ENCODE measurements around the gene BAHD1.

Gene BAHD1

DNA sequence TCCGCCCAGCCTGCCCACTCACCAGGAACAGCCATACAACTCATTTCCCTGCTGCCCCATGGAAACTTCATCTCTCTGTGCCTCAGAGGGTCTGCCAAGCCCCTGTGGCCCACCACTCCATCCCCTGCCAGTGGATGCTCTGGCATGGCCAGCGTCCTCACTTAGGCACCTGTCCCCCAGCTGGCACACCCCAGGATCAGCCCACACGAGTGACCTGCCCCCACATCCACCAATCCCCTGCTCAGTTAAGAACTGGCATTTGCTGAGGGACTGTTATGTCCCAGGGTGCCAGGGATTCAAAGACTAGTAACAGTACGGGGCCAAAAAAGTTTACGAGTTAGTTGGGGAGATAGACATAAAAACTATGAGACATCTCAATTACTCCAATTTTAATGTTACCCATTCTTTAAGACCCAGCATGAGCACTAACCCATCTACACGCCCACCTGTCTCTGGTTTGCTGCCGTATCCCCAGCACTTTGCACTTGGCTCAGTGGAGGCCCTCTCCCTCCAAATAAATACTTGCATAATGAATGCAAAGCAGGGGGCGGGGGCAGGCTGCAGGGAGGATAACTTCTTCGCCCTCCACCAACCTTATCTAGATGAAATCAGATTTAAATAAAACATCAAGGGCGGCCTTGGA lies 11.6 kb upstream of the BAHD1 start:
- Histone ChIP-seq H3K4me3 (ENCODE audit: low read length in 2 of 2) (no peak overlapping the region), H3K18ac (ENCODE audit: low read length) (no peak overlapping the region), H3K9ac (ENCODE audit: low read depth, low read length, poor library complexity) (no peak overlapping the region), H2AK5ac (ENCODE audit: low read depth, low read length) (peak overlapping the region; percentile 5), H3K4ac (ENCODE audit: low read length) (no peak overlapping the region), H2AFZ (ENCODE audit: low read length) (no peak overlapping the region), H3K36me3 (replicated peaks in 1 of 2; ENCODE audit: control insufficient read depth in 2 of 2, insufficient read depth in 2 of 2, low read length in 2 of 2) (peaks cover 0 to 2% of the 10 kb centered on the region in 2 donors), H3K4me2 (ENCODE audit: insufficient read depth, low read length, poor library complexity, severe bottlenecking) (no peak overlapping the region), H3K27me3 (ENCODE audit: control insufficient read depth in 3 of 3, insufficient read depth in 3 of 3, low read depth in 1 of 3, low read length in 3 of 3) (peaks cover 0 to 7% (median 4%) of the 10 kb centered on the region in 3 experiments), H2BK120ac (ENCODE audit: low read depth, low read length) (no peak overlapping the region), H3K4me1 (ENCODE audit: control insufficient read depth in 2 of 2, insufficient read depth in 1 of 2, low read depth in 1 of 2, low read length in 2 of 2) (peaks cover 0 to 2% of the 10 kb centered on the region in 2 donors), H2BK15ac (ENCODE audit: low read length) (no peak overlapping the region), H4K91ac (ENCODE audit: low read depth, low read length, poor library complexity) (no peak overlapping the region), H2BK5ac (ENCODE audit: low read length) (no peak overlapping the region), H2BK12ac (ENCODE audit: low read length) (no peak overlapping the region), H3K23ac (ENCODE audit: low read depth, low read length, poor library complexity) (peak overlapping the region; percentile 1), H3K9me3 (replicated peaks in 1 of 2; ENCODE audit: control insufficient read depth in 2 of 2, insufficient read depth in 1 of 2, low read depth in 1 of 2, low read length in 2 of 2) (no peaks in the 10 kb centered on the region), H3K14ac (ENCODE audit: low read length) (no peak overlapping the region), H3K79me1 (ENCODE audit: low read depth, low read length) (no peaks in the 10 kb centered on the region), H3K27ac (replicated peaks; ENCODE audit: low read length) (no peak overlapping the region), H4K8ac (ENCODE audit: low read depth, low read length) (no peak overlapping the region)
- no CpG with 5 or more reads among the region's 10 CpGs for WGBS, 2 donors (ENCODE audit: extremely low coverage in 2 of 2, insufficient read length in 2 of 2, insufficient replicate concordance in 1 of 2)
- no peak for DNase-seq (ENCODE audit: low spot score)

DNA sequence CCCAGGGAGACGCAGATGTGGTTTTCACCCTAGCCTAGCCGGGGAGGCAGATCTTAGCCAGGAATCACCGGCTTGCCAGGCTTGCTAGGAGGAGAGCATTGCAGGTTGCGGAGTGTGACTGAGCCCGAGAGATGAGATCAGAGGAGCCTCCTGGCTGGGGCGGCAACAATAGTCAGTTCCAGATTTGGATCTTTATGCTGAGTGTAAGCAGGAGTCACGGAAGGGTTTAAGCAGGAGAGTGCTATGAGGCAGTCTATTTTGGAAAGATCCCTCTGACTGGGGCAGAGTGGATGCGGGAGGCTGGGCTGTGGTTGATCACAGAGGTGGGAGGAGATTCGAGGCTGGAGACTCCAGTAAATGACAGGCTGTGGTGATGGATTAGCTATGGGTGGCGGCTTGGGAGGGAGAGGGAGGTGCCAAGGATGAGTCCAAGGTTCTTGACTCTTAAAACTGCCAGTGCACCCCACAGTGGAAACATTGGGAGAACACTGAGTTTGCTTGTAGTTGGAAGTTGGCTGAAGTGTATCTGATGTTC lies 10.4 kb upstream of the BAHD1 start:
- H2BK15ac ChIP-seq (ENCODE audit: low read length) = no peak overlapping the region
- DNase-seq (ENCODE audit: low spot score) = no peak

GRCh38 chr15:40435023-40435709 lies 5.6 kb upstream of the BAHD1 start:
- H3K79me1 ChIP-seq (ENCODE audit: low read depth, low read length) = no peaks in the 10 kb centered on the region
- peak overlapping the region; percentile 22 for H4K91ac ChIP-seq (ENCODE audit: low read depth, low read length, poor library complexity)
- DNase-seq (ENCODE audit: low spot score) = no peak
- WGBS, 2 donors (ENCODE audit: extremely low coverage in 2 of 2, insufficient read length in 2 of 2, insufficient replicate concordance in 1 of 2) = no CpG with 5 or more reads among the region's 20 CpGs
- no peak overlapping the region for H2BK5ac ChIP-seq (ENCODE audit: low read length)
- H3K9me3 ChIP-seq (replicated peaks in 1 of 2; ENCODE audit: control insufficient read depth in 2 of 2, insufficient read depth in 1 of 2, low read depth in 1 of 2, low read length in 2 of 2) = no peaks in the 10 kb centered on the region
- no peak overlapping the region for H2BK120ac ChIP-seq (ENCODE audit: low read depth, low read length)
- no peak overlapping the region for H3K18ac ChIP-seq (ENCODE audit: low read length)
- H3K4me3 ChIP-seq (ENCODE audit: low read length in 2 of 2) = no peak overlapping the region
- H2BK12ac ChIP-seq (ENCODE audit: low read length) = no peak overlapping the region
- no peaks in the 10 kb centered on the region for H3K36me3 ChIP-seq (replicated peaks in 1 of 2; ENCODE audit: control insufficient read depth in 2 of 2, insufficient read depth in 2 of 2, low read length in 2 of 2)
- H3K27me3 ChIP-seq (ENCODE audit: control insufficient read depth in 3 of 3, insufficient read depth in 3 of 3, low read depth in 1 of 3, low read length in 3 of 3) = peaks cover 3 to 66% (median 53%) of the 10 kb centered on the region in 3 experiments
- peak overlapping the region; percentile 94 for H2AFZ ChIP-seq (ENCODE audit: low read length)
- peak overlapping the region; percentile 0 for H2BK15ac ChIP-seq (ENCODE audit: low read length)
- peak overlapping the region; percentile 0 for H3K9ac ChIP-seq (ENCODE audit: low read depth, low read length, poor library complexity)
- no peak overlapping the region for H3K4ac ChIP-seq (ENCODE audit: low read length)
- no peak overlapping the region for H2AK5ac ChIP-seq (ENCODE audit: low read depth, low read length)
- H3K4me2 ChIP-seq (ENCODE audit: insufficient read depth, low read length, poor library complexity, severe bottlenecking) = peak overlapping the region; percentile 95
- no peak overlapping the region for H3K23ac ChIP-seq (ENCODE audit: low read depth, low read length, poor library complexity)
- H3K4me1 ChIP-seq (ENCODE audit: control insufficient read depth in 2 of 2, insufficient read depth in 1 of 2, low read depth in 1 of 2, low read length in 2 of 2) = peaks cover 31 to 39% of the 10 kb centered on the region in 2 donors
- no peak overlapping the region for H3K27ac ChIP-seq (replicated peaks; ENCODE audit: low read length)
- H4K8ac ChIP-seq (ENCODE audit: low read depth, low read length) = no peak overlapping the region
- H3K14ac ChIP-seq (ENCODE audit: low read length) = no peak overlapping the region

More for the DNA sequence above, 10.4 kb upstream of the BAHD1 start:
- no peak overlapping the region for H2BK5ac ChIP-seq (ENCODE audit: low read length)
- H3K18ac ChIP-seq (ENCODE audit: low read length) = no peak overlapping the region
- H4K91ac ChIP-seq (ENCODE audit: low read depth, low read length, poor library complexity) = no peak overlapping the region
- H3K9ac ChIP-seq (ENCODE audit: low read depth, low read length, poor library complexity) = no peak overlapping the region
- peaks cover 0 to 3% of the 10 kb centered on the region in 2 donors for H3K4me1 ChIP-seq (ENCODE audit: control insufficient read depth in 2 of 2, insufficient read depth in 1 of 2, low read depth in 1 of 2, low read length in 2 of 2)
- H4K8ac ChIP-seq (ENCODE audit: low read depth, low read length) = no peak overlapping the region
- H3K23ac ChIP-seq (ENCODE audit: low read depth, low read length, poor library complexity) = no peak overlapping the region
- H2BK120ac ChIP-seq (ENCODE audit: low read depth, low read length) = no peak overlapping the region
- H3K4ac ChIP-seq (ENCODE audit: low read length) = no peak overlapping the region
- H2AK5ac ChIP-seq (ENCODE audit: low read depth, low read length) = no peak overlapping the region
- no peak overlapping the region for H3K14ac ChIP-seq (ENCODE audit: low read length)
- H3K36me3 ChIP-seq (replicated peaks in 1 of 2; ENCODE audit: control insufficient read depth in 2 of 2, insufficient read depth in 2 of 2, low read length in 2 of 2) = peaks cover 0 to 2% of the 10 kb centered on the region in 2 donors
- no peak overlapping the region for H3K4me2 ChIP-seq (ENCODE audit: insufficient read depth, low read length, poor library complexity, severe bottlenecking)
- no peak overlapping the region for H2BK12ac ChIP-seq (ENCODE audit: low read length)
- H3K4me3 ChIP-seq (ENCODE audit: low read length in 2 of 2) = no peak overlapping the region
- no peaks in the 10 kb centered on the region for H3K9me3 ChIP-seq (replicated peaks in 1 of 2; ENCODE audit: control insufficient read depth in 2 of 2, insufficient read depth in 1 of 2, low read depth in 1 of 2, low read length in 2 of 2)
- H2AFZ ChIP-seq (ENCODE audit: low read length) = no peak overlapping the region
- no CpG with 5 or more reads among the region's 10 CpGs for WGBS, 2 donors (ENCODE audit: extremely low coverage in 2 of 2, insufficient read length in 2 of 2, insufficient replicate concordance in 1 of 2)
- H3K27me3 ChIP-seq (ENCODE audit: control insufficient read depth in 3 of 3, insufficient read depth in 3 of 3, low read depth in 1 of 3, low read length in 3 of 3) = peaks cover 0 to 18% (median 13%) of the 10 kb centered on the region in 3 experiments
- H3K79me1 ChIP-seq (ENCODE audit: low read depth, low read length) = no peaks in the 10 kb centered on the region
- H3K27ac ChIP-seq (replicated peaks; ENCODE audit: low read length) = no peak overlapping the region

GRCh38 chr15:40435710-40436089 lies 5.1 kb upstream of the BAHD1 start:
- peak overlapping the region; percentile 2 for H2AK5ac ChIP-seq (ENCODE audit: low read depth, low read length)
- H3K79me1 ChIP-seq (ENCODE audit: low read depth, low read length) = no peaks in the 10 kb centered on the region
- H3K14ac ChIP-seq (ENCODE audit: low read length) = no peak overlapping the region
- no peaks in the 10 kb centered on the region for H3K9me3 ChIP-seq (replicated peaks in 1 of 2; ENCODE audit: control insufficient read depth in 2 of 2, insufficient read depth in 1 of 2, low read depth in 1 of 2, low read length in 2 of 2)
- peak overlapping the region; percentile 47 to 71 for H3K4me3 ChIP-seq (ENCODE audit: low read length in 2 of 2)
- peak overlapping the region; percentile 0 for H2BK15ac ChIP-seq (ENCODE audit: low read length)
- peaks cover 30 to 39% of the 10 kb centered on the region in 2 donors for H3K4me1 ChIP-seq (ENCODE audit: control insufficient read depth in 2 of 2, insufficient read depth in 1 of 2, low read depth in 1 of 2, low read length in 2 of 2)
- H3K23ac ChIP-seq (ENCODE audit: low read depth, low read length, poor library complexity) = no peak overlapping the region
- peak overlapping the region; percentile 94 for H2AFZ ChIP-seq (ENCODE audit: low read length)
- no CpG with 5 or more reads among the region's 15 CpGs for WGBS, 2 donors (ENCODE audit: extremely low coverage in 2 of 2, insufficient read length in 2 of 2, insufficient replicate concordance in 1 of 2)
- H3K27me3 ChIP-seq (ENCODE audit: control insufficient read depth in 3 of 3, insufficient read depth in 3 of 3, low read depth in 1 of 3, low read length in 3 of 3) = peaks cover 3 to 66% (median 53%) of the 10 kb centered on the region in 3 experiments
- H2BK5ac ChIP-seq (ENCODE audit: low read length) = peak overlapping the region; percentile 57
- no peaks in the 10 kb centered on the region for H3K36me3 ChIP-seq (replicated peaks in 1 of 2; ENCODE audit: control insufficient read depth in 2 of 2, insufficient read depth in 2 of 2, low read length in 2 of 2)
- H2BK12ac ChIP-seq (ENCODE audit: low read length) = no peak overlapping the region
- H3K4me2 ChIP-seq (ENCODE audit: insufficient read depth, low read length, poor library complexity, severe bottlenecking) = peak overlapping the region; percentile 95
- peak overlapping the region; percentile 22 for H4K91ac ChIP-seq (ENCODE audit: low read depth, low read length, poor library complexity)
- H2BK120ac ChIP-seq (ENCODE audit: low read depth, low read length) = no peak overlapping the region
- H3K27ac ChIP-seq (replicated peaks; ENCODE audit: low read length) = no peak overlapping the region
- no peak for DNase-seq (ENCODE audit: low spot score)
- peak overlapping the region; percentile 86 for H3K18ac ChIP-seq (ENCODE audit: low read length)
- no peak overlapping the region for H4K8ac ChIP-seq (ENCODE audit: low read depth, low read length)
- peak overlapping the region; percentile 0 for H3K9ac ChIP-seq (ENCODE audit: low read depth, low read length, poor library complexity)
- H3K4ac ChIP-seq (ENCODE audit: low read length) = no peak overlapping the region
